B cell (primary cell): ENCODE measurements around the gene TLK2. TPM values are rescaled to one million over a fixed set of nuclear protein-coding genes. Genes with fewer than 3 reads are reported as not detected.

Source experiments
- ATAC-seq: fragments of 200-7000 bp; cut with Tn5 transposase; one replicate; pipeline ENCODE4 v1.10.0; 2021; ENCODE audit warnings: low read depth, mild to moderate bottlenecking, moderate number of reproducible peaks, moderate library complexity
- CTCF ChIA-PET: fragments of 350-600 bp; sonication (Branson Sonifier 250); formaldehyde crosslinking; loops from one replicate; lab custom pipeline; 2021; ENCODE audit warnings: antibody characterized with exemption, inconsistent platforms; lab: Charles Lee
- POLR2A ChIA-PET: fragments of 350-600 bp; sonication (Branson Sonifier 250); formaldehyde crosslinking; loops from one replicate; lab custom pipeline; 2021; ENCODE audit warnings: antibody characterized with exemption; lab: Charles Lee
- DNase-seq: peaks from one replicate; pipeline ENCODE4 v3.0.0; 2013
- H2AFZ ChIP-seq: 2 replicates; pipeline ENCODE4 v1.6.1; 2012; ENCODE audit warnings: mild to moderate bottlenecking, low read depth, low read length; ENCODE audit not compliant: insufficient read depth, poor library complexity, severe bottlenecking
- H3K27ac ChIP-seq, 2 donors: 1 replicate in 1 of 2; 2 replicates in 1 of 2; pipeline ENCODE4 v1.5.1; 2012 to 2013; ENCODE audit warnings: low read length in 2 of 2, mild to moderate bottlenecking in 2 of 2, moderate library complexity in 1 of 2
- H3K27me3 ChIP-seq, 4 experiments: fragments of 200-600 bp in 1 of 4; sonication (generic) in 1 of 4; replicated peaks in 1 of 4; 1 replicate in 2 of 4; 2 replicates in 2 of 4; pipeline versions ENCODE4 v1.6.1 to v1.7.0; 2013 to 2016; ENCODE audit warnings: low read length in 3 of 4, mild to moderate bottlenecking in 2 of 4, mixed read lengths in 1 of 4, moderate library complexity in 1 of 4; ENCODE audit not compliant: insufficient read depth in 4 of 4, control insufficient read depth in 3 of 4; ENCODE audit errors: control extremely low read depth in 1 of 4
- H3K36me3 ChIP-seq, 2 experiments: replicated peaks in 1 of 2; 1 replicate in 1 of 2; 2 replicates in 1 of 2; pipeline versions ENCODE4 v1.6.1 to v1.7.1; 2013; ENCODE audit warnings: low read length in 1 of 2; ENCODE audit not compliant: insufficient read depth in 2 of 2, control insufficient read depth in 1 of 2; ENCODE audit errors: control extremely low read depth in 1 of 2, extremely low read depth in 1 of 2
- H3K4me1 ChIP-seq, 2 donors: fragments of 200-600 bp in 1 of 2; sonication (generic) in 1 of 2; 1 replicate in 1 of 2; 2 replicates in 1 of 2; pipeline versions ENCODE4 v1.5.1 to v1.6.1; 2013 to 2017; ENCODE audit warnings: low read length in 2 of 2; ENCODE audit not compliant: control insufficient read depth in 2 of 2, insufficient read depth in 2 of 2
- H3K4me2 ChIP-seq: replicated peaks from 2 replicates; pipeline ENCODE3; 2012; ENCODE audit warnings: mild to moderate bottlenecking, low read depth, low read length; ENCODE audit not compliant: poor library complexity, severe bottlenecking
- H3K4me3 ChIP-seq, 5 experiments: fragments of 200-600 bp in 1 of 5; sonication (generic) in 1 of 5; 1 replicate in 3 of 5; 2 replicates in 2 of 5; pipeline versions ENCODE4 v1.5.1 to v1.7.0; 2011 to 2016; ENCODE audit warnings: low read length in 4 of 5, mild to moderate bottlenecking in 4 of 5, low read depth in 2 of 5, control low read depth in 1 of 5, moderate library complexity in 1 of 5; ENCODE audit not compliant: insufficient read depth in 1 of 5; ENCODE audit errors: control extremely low read depth in 1 of 5, extremely low read depth in 1 of 5
- H3K79me2 ChIP-seq: fragments of 200-600 bp; sonication (generic); one replicate; pipeline ENCODE4 v1.6.0; 2016; ENCODE audit warnings: low read length; ENCODE audit not compliant: control insufficient read depth, insufficient read depth
- H3K9ac ChIP-seq: fragments of 200-600 bp; sonication (generic); 2 replicates; pipeline ENCODE4 v1.6.1; 2017; ENCODE audit warnings: mild to moderate bottlenecking, low read length, moderate library complexity
- H3K9me3 ChIP-seq, 3 donors: one replicate each; pipeline versions ENCODE4 v1.6.1 to v1.7.1; 2013; ENCODE audit warnings: low read length in 2 of 3; ENCODE audit not compliant: control insufficient read depth in 2 of 3, insufficient read depth in 1 of 3; ENCODE audit errors: control extremely low read depth in 1 of 3
- H4K20me1 ChIP-seq: 2 replicates; pipeline ENCODE4 v1.6.0; 2012; ENCODE audit warnings: mild to moderate bottlenecking, low read length; ENCODE audit not compliant: insufficient read depth, control insufficient read depth, poor library complexity, severe bottlenecking
- H3K27ac Mint-ChIP-seq: one replicate; pipeline ENCODE4 v1.8.0; 2021; ENCODE audit warnings: mixed read lengths
- H3K27me3 Mint-ChIP-seq: one replicate; pipeline ENCODE4 v1.8.0; 2021; ENCODE audit warnings: mixed read lengths
- H3K4me1 Mint-ChIP-seq: one replicate; pipeline ENCODE4 v1.8.0; 2021; ENCODE audit warnings: mixed read lengths
- H3K4me3 Mint-ChIP-seq: one replicate; pipeline ENCODE4 v1.8.0; 2021; ENCODE audit warnings: mixed read lengths
- H3K9me3 Mint-ChIP-seq: one replicate; pipeline ENCODE4 v1.8.0; 2022; ENCODE audit warnings: mixed read lengths; ENCODE audit not compliant: insufficient read depth
- EZH2 ChIP-seq: IDR thresholded peaks from 2 replicates; pipeline ENCODE4 v1.6.1; 2012; ENCODE audit warnings: borderline replicate concordance, low read depth, mild to moderate bottlenecking, moderate library complexity, low read length; ENCODE audit not compliant: insufficient read depth, poor library complexity, severe bottlenecking
- WGBS: methylation state at CpG from one replicate; pipeline ENCODE4 v1.1.5; 2013; ENCODE audit warnings: missing lambda C conversion rate; ENCODE audit not compliant: insufficient coverage; 5-methylcytosine and 5-hydroxymethylcytosine counted together
- intact Hi-C: fragments of 100-400 bp; cut with micrococcal nuclease; formaldehyde crosslinking; loops from one replicate; pipeline ENCODE4 v1.10.0; 2022
- polyA plus RNA-seq: library from polyadenylated mRNA; depleted of rRNA; stranded (reverse); fragments of >200 nt; gene quantifications from 2 replicates; pipeline ENCODE4 v1.2.3, GENCODE V29; 2012
- total RNA-seq, 2 donors: library from RNA; stranded (reverse); fragments of 120-200 nt in 1 of 2; gene quantifications; 1 replicate in 1 of 2; 2 replicates in 1 of 2; pipeline versions ENCODE4 v1.2.3 to v1.2.4, GENCODE V29; 2013 to 2022
- TF ChIP-seq, protein P1 (sequence below): fragments of 200-600 bp; IDR thresholded peaks from one replicate; pipeline ENCODE4 v1.8.0; 2022; ENCODE audit warnings: antibody characterized with exemption, mild to moderate bottlenecking

TLK2 gene
- total and polyA plus RNA-seq, 2 donors (not counting 1 experiment from before 2014, with no cell fraction given) = 36.3 to 75.3 TPM

DNA sequence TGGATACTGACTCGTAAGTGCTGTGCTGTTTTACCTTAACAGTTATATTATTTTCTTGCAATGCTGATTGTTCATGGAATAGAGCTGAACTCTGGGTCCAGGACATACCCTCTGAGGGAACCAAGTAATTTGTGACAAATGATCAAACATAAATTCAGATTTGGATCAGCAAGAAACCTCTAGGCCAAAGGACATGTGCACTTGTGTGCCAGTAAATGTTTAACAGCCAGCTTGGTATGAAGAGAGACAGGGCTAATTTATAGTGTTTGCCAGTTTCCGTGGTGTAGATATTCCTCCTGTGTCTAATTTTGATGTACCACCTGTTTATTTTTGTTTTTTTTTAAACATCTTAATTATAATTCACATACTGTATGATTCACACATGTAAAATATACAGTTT lies 118.0 kb downstream of the TLK2 start:
- Histone ChIP-seq H3K4me1 (no peaks in the 10 kb centered on the region), H3K79me2 (no peaks in the 10 kb centered on the region), H3K36me3 (peaks cover 2 to 60% of the 10 kb centered on the region in 2 experiments), H3K4me3 (no peak overlapping the region), H2AFZ (no peak overlapping the region), H3K27ac (no peak overlapping the region), H4K20me1 (peaks cover 6% of the 10 kb centered on the region), H3K9me3 (peaks cover 0 to 7% (median 0%) of the 10 kb centered on the region in 3 donors), H3K27me3 (no peaks in the 10 kb centered on the region), H3K9ac (no peak overlapping the region), H3K4me2 (no peak overlapping the region)
- Mint-ChIP-seq H3K27me3 (no peaks in the 10 kb centered on the region), H3K4me1 (no peaks in the 10 kb centered on the region), H3K27ac (no peak overlapping the region), H3K4me3 (no peak overlapping the region), H3K9me3 (no peaks in the 10 kb centered on the region)
- intact Hi-C loops = no loop called here
- TF ChIP-seq EZH2 = no peak
- TF ChIP-seq, protein P1, sequence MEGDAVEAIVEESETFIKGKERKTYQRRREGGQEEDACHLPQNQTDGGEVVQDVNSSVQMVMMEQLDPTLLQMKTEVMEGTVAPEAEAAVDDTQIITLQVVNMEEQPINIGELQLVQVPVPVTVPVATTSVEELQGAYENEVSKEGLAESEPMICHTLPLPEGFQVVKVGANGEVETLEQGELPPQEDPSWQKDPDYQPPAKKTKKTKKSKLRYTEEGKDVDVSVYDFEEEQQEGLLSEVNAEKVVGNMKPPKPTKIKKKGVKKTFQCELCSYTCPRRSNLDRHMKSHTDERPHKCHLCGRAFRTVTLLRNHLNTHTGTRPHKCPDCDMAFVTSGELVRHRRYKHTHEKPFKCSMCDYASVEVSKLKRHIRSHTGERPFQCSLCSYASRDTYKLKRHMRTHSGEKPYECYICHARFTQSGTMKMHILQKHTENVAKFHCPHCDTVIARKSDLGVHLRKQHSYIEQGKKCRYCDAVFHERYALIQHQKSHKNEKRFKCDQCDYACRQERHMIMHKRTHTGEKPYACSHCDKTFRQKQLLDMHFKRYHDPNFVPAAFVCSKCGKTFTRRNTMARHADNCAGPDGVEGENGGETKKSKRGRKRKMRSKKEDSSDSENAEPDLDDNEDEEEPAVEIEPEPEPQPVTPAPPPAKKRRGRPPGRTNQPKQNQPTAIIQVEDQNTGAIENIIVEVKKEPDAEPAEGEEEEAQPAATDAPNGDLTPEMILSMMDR = no peak
- ATAC-seq (no peak), DNase-seq (no peak)
- WGBS = no CpG with 5 or more reads among the region's 2 CpGs
- ChIA-PET POLR2A (no interaction called here), CTCF (no interaction called here)

DNA sequence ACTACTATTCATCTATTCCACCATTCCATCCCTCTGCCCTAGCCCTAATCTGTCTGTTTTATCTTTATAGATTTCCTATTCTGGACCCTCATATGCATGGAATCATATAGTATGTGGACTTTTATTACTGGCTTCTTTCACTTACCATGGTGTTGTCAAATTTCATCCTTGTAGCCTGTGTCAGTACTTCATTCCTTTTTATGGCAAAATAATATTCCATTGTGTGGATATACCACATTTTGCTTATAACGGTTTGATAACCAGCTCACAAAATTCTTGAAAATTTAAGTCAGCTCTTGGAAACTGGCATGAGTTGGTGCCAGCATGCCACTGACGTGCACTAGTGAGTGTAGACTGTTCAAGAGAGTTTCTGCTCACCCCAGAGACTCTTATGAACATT lies 118.5 kb downstream of the TLK2 start:
- Mint-ChIP-seq H3K9me3 (no peaks in the 10 kb centered on the region), H3K27me3 (no peaks in the 10 kb centered on the region), H3K27ac (no peak overlapping the region), H3K4me1 (no peaks in the 10 kb centered on the region), H3K4me3 (no peak overlapping the region)
- TF ChIP-seq, protein P1 = no peak
- no peak for TF ChIP-seq EZH2
- H3K27me3 ChIP-seq = no peaks in the 10 kb centered on the region
- no peaks in the 10 kb centered on the region for H3K79me2 ChIP-seq
- ChIA-PET CTCF (no interaction called here), POLR2A (no interaction called here)
- no peak overlapping the region for H2AFZ ChIP-seq
- H3K36me3 ChIP-seq = peaks cover 2 to 63% of the 10 kb centered on the region in 2 experiments
- intact Hi-C loops = no loop called here
- no peak for DNase-seq
- H3K9ac ChIP-seq = no peak overlapping the region
- H3K4me1 ChIP-seq = no peaks in the 10 kb centered on the region
- no peak overlapping the region for H3K4me3 ChIP-seq
- 100% methylated on average over 1 of the region's 2 CpGs for WGBS
- H4K20me1 ChIP-seq = peaks cover 6% of the 10 kb centered on the region
- no peak overlapping the region for H3K27ac ChIP-seq
- no peak for ATAC-seq
- H3K9me3 ChIP-seq = peaks cover 0 to 7% (median 0%) of the 10 kb centered on the region in 3 donors
- no peak overlapping the region for H3K4me2 ChIP-seq
